GM11168 (cell line): ENCODE measurements around the gene ARF1.

ENCODE experiments used
- in situ Hi-C: fragments of 300-500 bp; cut with MboI; formaldehyde crosslinking; loops from one replicate; pipeline ENCODE4 v1.12.0; 2022; ENCODE audit warnings: low sequenced_read_pairs; ENCODE audit not compliant: unreplicated experiment

ARF1 gene

GRCh38 chr1:228048659-228049298 is 33.7 kb upstream of the ARF1 start:
- in situ Hi-C loops: no loop called here

- in situ Hi-C loops: no loop called here
Observed at GRCh38 chr1:228050571-228051231, 31.8 kb upstream of the ARF1 start.

- in situ Hi-C loops: no loop called here
Observed at GRCh38 chr1:228058172-228058948, 24.1 kb upstream of the ARF1 start.

GRCh38 chr1:228058949-228059633 is 23.4 kb upstream of the ARF1 start:
- in situ Hi-C loops: no loop called here

GRCh38 chr1:228059634-228060457 is 22.7 kb upstream of the ARF1 start:
- in situ Hi-C loops: no loop called here

- in situ Hi-C loops: no loop called here
Observed at GRCh38 chr1:228060458-228061190, 21.9 kb upstream of the ARF1 start.

- in situ Hi-C loops: no loop called here
Observed at GRCh38 chr1:228061411-228062084, 21.0 kb upstream of the ARF1 start.

GRCh38 chr1:228062085-228062791 is 20.3 kb upstream of the ARF1 start:
- in situ Hi-C loops: no loop called here

GRCh38 chr1:228062812-228063211 is 19.7 kb upstream of the ARF1 start:
- in situ Hi-C loops: no loop called here

GRCh38 chr1:228063251-228064191 is 19.0 kb upstream of the ARF1 start:
- in situ Hi-C loops: no loop called here

GRCh38 chr1:228064296-228064695 is 18.2 kb upstream of the ARF1 start:
- in situ Hi-C loops: no loop called here

GRCh38 chr1:228064741-228065542 is 17.6 kb upstream of the ARF1 start:
- in situ Hi-C loops: no loop called here

GRCh38 chr1:228065543-228066347 is 16.8 kb upstream of the ARF1 start:
- in situ Hi-C loops: no loop called here

GRCh38 chr1:228066416-228066815 is 16.1 kb upstream of the ARF1 start:
- in situ Hi-C loops: no loop called here

GRCh38 chr1:228066891-228067654 is 15.4 kb upstream of the ARF1 start:
- in situ Hi-C loops: no loop called here
